NCI-H2196 treated with DMSO at 0.1 percent for 48 hours (cell line): ENCODE results near the gene PPP1R8.

Experiments used
- DNase-seq: peaks from one replicate; lab custom pipeline; 2025; ENCODE audit not compliant: unreplicated experiment; lab: John Stamatoyannopoulos, UW

The PPP1R8 gene

DNA sequence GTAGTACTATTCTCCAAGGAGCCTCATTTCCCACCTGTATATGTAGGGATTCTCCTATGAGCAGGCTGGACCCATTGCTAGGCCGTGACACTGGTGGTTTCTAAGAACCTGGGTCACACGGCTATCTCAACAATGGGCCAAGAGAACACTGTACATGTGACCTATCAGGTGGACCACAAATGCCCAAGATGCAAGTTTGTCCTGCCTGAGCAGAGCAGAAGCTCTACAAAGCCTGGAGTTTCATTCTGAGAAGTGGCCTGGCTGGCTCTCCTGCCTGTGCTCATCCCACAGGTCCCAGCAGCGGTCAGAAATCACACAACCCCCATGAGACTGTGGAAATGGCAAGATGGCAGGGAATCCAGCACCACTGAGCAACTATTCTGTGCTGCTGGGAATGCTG lies 58.9 kb downstream of the PPP1R8 start:
- no peak for DNase-seq

DNA sequence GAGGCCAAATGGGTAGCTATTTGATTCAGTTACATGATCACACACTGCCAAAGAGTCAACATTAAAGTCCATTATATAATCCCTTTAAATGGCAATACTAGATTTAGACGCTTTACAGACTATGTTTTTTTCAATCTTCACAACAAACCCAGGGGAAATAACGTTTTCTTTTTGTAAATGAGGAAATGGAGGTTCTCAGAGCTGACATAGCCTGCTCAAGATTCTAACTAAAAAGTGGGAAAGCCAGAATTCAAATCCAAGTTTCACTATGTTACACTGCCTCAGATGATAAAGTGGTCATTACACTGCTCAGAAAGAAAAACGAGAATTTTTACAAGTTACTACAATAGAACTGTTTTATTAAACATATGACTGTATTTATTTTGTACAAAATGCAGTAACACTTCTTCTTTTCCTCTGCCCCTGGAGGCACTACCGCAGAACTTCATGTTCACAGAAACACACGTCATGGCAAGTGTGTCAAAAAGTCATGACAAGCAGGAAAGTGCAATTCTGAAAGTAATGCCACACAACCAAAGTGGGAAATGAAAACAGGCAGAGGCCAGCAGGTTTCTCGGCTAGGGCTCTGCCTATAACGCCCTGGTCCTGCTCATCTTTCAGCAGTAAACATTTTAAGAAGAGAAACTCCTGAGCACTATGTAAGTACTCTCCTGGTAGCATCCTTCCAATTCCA lies 60.8 kb downstream of the PPP1R8 start:
- no peak for DNase-seq

DNA sequence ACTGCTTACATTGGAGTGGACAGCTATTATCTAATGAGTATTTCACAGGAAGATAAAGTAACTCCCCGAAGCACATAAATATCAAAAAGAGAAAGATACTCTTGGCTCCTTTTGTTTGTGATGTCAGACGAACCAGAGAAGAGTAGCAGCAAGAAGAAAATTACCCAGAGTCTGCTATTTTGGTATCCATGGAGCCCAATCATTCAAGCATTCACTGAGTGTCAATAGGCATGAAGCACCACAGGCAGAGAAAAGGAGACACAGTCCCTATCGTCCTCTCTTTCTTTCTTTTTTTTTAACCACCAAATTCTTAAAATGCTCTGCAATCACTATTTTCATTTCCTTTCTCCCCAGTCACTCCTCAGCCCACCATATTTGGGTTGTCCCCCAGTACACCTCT lies 63.9 kb downstream of the PPP1R8 start:
- DNase-seq = no peak
